Activated CD4-positive, alpha-beta T cell treated with anti-CD3 and anti-CD28 coated beads, Interleukin-2, amount 50 U/mL, for 4 hours (primary cell): ENCODE measurements around the gene RNF227.
"Not testable (repeated sequence)": the region's sequence is repeated elsewhere in the genome, so short reads cannot be mapped to it uniquely, and the experiment has no call there.

Experiments used
- DNase-seq, 2 experiments: peaks; one replicate each; pipeline ENCODE4 v3.0.0-alpha.2; 2020

The RNF227 gene

GRCh38 chr17:7887482-7888183, 28.5 kb downstream of the RNF227 start:
- DNase-seq = peak; percentile 91 to 92

GRCh38 chr17:7887038-7887481, 29.0 kb downstream of the RNF227 start:
- no peak for DNase-seq

GRCh38 chr17:7886227-7887037, 29.7 kb downstream of the RNF227 start:
- DNase-seq = peak; percentile 46 to 55

- DNase-seq = peak in 1 of 2 experiments; percentile 23
These were observed 30.5 kb downstream of the RNF227 start for GRCh38 chr17:7885367-7886226.

- DNase-seq = peak; percentile 45 to 50
These were observed 31.3 kb downstream of the RNF227 start for GRCh38 chr17:7884581-7885366.

GRCh38 chr17:7883781-7884386, 32.2 kb downstream of the RNF227 start:
- peak; percentile 34 to 41 for DNase-seq

- DNase-seq = no peak
These were observed 33.5 kb downstream of the RNF227 start for GRCh38 chr17:7882629-7883028.

GRCh38 chr17:7882068-7882467, 34.0 kb downstream of the RNF227 start:
- DNase-seq = no peak

GRCh38 chr17:7881276-7882054, 34.6 kb downstream of the RNF227 start:
- no peak for DNase-seq

GRCh38 chr17:7880076-7880868, 35.8 kb downstream of the RNF227 start:
- DNase-seq = no peak

GRCh38 chr17:7878234-7878633, 37.9 kb downstream of the RNF227 start:
- no peak for DNase-seq

GRCh38 chr17:7875804-7876370, 40.2 kb downstream of the RNF227 start:
- DNase-seq = no peak

GRCh38 chr17:7873051-7873450, 43.0 kb downstream of the RNF227 start:
- no peak for DNase-seq

- no peak for DNase-seq
These were observed 48.2 kb downstream of the RNF227 start for GRCh38 chr17:7867881-7868329.

GRCh38 chr17:7864995-7865650, 51.0 kb downstream of the RNF227 start:
- DNase-seq = no peak

GRCh38 chr17:7864384-7864783, 51.7 kb downstream of the RNF227 start:
- not testable (repeated sequence) for DNase-seq
